HG03064 (cell line): ENCODE measurements around the gene PSMF1.

Source experiments
- ATAC-seq: cut with Tn5 transposase; IDR thresholded peaks from one replicate; pipeline ENCODE4 v1.9.1; 2021; ENCODE audit warnings: low read depth; ENCODE audit not compliant: unreplicated experiment

PSMF1 gene

DNA sequence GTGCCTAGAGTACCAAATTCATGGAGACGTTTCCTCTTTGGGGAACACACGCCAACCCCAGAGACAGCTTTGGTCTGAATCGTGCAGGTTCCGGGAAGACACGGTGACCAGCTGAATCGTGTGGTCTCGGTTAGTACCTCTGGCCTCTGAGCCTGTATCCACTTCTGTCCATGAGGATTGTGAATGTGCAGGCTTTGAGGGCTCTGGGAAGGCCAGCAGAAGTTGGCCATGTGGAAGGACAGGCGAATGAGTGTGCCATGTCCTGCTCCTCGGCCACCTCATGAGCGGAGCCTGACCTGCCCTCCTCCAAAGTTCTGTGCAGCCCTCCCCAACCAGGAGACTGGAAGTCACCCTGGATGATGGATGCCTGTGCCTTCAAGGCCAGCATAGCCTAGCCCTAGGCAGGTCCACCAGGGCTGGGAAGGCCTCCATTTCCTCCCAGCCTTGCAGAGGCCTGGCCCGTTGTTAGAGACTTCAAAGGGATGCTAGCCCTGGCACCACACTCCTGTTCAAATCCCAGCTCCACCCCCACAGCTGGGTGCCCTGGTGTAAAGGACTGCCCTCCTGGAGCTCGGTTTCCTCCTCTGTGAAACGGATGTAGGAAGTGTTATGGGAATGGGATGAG lies 68.1 kb downstream of the PSMF1 start:
- no peak for ATAC-seq

DNA sequence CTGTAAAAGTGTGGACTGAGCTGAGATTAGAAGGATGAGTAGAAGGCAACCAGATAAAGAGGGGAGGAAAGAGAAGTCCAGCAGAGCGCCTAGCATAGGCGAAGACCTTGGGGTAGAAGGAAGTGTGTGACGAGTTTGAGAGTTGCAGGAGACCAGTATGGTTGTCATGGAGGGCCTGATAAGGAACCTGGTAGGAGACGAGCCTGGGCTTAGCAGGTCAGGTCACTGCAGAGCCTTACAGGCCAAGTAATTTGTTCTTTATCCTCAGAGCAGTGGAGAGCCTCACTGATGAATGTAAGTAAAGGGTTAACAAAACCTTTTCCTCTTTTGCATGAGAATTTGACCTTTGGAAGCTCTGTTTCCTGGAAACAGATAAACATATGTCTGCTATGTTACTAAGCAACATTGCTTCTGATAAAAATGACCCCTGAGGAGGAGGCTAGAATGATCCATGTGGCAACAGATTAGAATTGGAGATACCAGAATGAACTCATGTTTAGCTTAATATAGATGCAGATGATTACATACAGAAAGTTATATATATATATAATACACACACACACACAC lies 69.3 kb downstream of the PSMF1 start:
- ATAC-seq, result no peak

DNA sequence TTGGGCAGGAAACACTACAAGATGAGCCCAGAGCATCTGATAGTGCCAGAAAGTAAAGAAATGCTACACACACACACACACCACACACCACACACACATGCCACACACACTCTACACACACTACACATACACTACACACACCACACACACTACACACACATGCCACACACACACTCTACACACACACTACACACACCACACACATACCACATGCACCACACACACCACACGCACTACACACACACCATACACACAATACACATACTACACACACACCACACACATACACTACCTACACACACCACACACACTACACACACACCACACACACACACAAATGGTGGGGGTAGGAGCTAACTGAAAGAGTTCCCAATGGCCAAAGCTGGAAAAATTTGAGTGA lies 69.9 kb downstream of the PSMF1 start:
- no peak for ATAC-seq

DNA sequence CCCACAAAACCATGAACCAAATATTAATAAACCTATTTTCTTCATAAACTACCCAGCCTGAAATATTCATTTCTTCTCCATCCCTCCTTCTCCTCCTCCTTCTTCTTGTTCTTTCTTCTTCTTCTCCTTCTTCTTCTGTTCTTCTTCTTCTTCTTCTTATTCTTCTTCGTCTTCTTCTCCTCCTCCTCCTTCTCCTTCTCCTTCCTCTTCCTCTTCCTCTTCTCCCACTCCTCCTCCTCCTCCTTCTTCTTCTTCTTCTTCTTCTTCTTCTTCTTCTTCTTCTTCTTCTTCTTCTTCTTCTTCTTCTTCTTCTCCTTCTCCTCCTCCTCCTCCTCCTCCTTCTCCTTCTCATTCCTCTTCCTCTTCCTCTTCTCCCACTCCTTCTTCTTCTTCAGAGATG lies 71.4 kb downstream of the PSMF1 start:
- no peak for ATAC-seq

DNA sequence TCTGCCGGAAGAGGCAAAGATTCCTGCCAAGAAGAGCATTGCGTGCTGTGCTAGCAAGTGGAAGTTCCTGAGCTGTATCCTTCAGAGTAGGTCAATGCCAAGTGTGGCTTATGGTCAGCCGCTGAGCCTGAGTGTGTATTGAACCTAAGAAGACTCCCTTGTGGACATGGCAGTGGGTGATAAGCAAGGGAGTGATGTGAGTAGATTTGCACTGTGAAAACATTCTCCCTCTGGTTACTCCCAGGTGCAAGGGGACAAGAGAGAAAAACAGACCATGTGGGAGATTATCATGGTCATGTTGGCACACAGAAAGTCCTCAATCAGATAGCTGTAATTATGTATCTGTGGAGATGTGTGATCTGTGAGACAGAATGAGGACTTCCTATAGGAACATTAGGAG lies 72.4 kb downstream of the PSMF1 start:
- ATAC-seq, result no peak

DNA sequence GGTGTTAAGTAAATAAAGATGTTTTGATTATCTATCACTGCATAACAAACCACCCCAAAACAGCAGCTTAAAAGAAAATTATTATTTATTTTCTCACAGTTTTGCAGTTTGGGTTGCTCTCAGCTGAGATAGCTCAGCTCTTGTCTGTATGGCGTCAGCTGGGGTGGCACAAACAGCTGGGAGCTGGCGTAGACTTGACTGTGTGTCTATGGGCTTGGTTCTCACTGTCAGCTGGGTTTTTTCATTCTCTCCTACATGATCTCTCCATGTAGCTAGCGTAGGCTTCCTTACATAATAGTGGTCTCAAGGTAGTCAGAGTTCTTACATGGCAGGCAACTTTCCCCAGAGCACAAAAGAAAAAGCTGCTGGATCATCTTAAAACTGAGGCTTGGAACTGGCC lies 72.9 kb downstream of the PSMF1 start:
- ATAC-seq, result no peak

DNA sequence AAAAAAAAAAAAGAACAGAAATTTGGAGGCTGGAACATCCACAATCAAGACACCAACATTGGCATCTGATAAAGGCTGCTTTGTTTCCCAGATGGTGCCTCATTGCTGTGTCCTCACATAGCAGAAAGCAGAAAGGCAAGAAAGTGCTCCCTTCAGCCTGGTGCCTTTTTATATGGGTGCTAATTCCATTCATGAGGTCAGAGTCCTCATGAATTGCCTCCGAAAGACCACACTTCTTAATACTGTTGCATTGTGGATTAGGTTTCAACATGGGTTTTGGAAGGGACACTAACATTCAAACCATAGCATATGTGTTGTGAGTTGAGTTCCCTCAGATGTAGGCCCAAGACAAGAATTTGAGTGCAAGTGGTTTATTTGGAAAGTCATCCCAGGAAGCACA lies 76.8 kb downstream of the PSMF1 start:
- no peak for ATAC-seq

DNA sequence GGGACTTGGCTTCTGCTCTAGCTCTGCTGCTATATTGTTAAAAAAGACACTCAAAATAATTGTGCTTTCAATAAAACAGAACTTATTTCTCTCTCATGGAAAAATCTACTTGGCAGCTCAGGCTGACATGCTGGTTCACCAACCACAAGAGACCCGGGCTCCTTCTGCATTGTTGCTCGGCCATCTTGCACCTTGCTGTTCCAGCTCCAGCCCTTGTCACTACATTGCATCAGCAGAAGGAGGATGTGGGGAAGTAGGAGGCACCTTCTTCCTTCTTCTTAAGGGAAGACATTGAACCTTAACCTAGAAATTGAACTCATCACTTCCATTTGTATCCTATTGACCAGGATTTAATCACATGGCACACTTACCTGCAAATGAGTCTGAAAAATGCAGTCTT lies 78.2 kb downstream of the PSMF1 start:
- no peak for ATAC-seq

DNA sequence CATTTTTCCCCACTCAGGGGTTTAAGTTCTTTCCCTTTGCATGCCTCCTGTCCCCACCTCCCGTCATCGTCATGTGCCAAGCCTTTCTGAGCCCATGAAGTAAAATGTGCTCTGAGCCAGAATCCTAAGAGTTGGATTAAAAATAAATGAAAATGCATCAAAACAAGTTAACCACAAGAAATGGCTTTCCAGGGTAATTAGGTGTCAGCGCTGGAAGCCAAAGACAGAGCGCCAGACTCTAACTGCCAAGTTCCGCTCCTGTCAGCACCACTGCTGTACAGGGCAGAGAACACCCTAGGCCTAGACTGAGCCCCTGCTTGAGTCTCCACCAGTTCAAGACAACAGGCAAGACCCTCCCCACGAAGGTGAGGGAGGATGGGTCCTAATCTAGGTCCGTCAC lies 79.4 kb downstream of the PSMF1 start:
- ATAC-seq, result no peak

DNA sequence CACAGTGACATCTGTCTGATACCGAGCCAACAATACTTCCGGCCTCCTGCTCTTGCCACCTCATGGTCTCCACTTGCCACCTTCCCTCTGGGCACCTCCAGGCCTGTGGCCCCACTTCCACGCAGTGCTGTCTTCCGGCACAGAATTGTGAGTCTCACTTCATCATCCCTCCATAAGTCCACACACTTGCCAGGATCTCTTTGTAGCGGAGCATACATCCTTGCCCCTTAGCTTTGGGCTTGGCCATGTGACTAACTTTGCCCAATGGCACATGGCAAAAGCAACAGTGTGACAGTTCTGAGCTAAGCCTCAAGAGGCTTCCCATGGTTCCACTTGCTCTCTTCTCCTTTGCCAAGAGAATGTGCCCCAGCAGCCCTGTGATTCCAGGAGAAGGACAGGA lies 80.3 kb downstream of the PSMF1 start:
- no peak for ATAC-seq

DNA sequence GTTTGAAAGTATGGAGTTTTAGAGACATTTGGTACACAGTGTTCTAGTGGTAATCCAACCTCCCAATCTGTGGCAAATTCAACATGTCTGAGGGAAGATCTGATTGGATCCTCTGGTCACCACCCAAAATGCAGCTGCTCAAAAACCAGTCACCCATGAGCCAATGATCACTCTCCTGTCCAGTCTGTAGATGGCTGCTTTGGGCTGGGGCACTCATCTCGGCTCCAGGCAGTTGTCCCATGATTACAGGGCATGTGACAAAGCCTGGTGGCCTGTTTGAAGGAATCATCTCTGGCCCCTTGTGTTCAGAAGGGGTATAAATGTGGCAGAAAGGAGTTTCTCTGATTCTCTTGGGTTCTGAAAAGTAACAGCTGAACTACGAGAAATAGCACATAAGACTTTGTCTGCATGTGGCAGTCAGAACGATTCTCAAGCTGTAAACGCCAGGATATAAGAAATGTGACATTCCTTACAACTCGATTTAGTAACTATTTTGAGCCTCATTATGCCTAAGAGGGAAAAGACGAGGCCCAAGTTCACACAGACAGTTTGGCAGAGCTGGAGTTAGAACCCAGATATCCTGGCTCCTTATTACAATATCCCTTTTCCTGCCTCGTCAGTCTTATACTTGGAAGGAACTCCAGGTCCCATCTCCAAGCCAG lies 80.9 kb downstream of the PSMF1 start:
- ATAC-seq, result no peak

DNA sequence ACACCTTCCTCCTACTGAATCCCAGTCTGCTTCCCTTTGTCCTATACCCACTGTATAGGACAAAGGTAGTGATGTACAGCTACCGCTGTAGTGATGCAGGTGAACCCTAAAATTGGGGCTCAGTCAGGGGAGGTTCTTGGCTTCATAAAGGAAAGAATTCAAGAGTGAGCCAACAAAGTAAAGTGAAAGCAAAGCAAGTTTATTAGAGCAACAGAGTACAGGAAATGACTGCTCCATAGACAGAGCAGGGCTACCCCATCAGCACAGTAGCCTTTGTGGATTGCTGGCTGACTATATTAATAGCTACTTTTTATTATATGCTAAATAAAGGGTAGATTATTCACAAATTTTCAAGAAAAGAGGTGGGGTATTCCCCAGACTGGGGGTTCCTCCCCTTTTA lies 81.6 kb downstream of the PSMF1 start:
- no peak for ATAC-seq

DNA sequence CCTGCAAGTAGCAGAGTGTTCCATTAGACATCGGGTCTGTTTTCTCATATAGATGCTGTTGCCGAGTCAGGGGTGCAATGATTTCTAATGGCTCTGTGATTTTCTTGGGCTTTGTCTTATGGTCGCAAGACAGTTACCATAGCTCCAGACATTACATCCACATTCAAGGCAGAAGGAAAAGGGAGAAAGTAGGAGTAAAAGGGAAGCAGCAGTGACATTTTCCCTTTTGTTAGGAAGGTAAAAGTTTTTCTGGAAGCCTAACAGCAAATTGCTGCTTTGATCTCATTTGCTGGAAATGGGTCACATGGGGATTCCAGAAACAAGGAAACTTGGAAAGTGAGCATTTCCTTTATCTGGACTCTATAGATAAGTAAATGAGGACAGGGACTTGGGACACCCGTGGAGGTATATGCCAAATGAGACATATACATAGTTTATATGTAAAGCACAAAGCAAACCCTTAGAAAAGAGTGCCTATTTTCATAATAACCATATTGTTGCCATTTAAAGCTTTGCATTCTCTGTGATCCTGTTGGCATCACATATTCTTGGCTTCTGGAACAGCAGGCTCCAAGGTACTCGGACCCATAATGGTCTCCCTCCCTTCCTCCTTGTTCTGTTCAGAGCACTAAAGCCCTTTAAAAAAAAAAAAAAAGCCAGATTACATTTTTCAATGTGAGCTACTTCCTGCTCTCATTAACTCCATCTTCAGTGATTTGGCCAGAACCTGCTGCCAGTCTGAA lies 84.5 kb downstream of the PSMF1 start, which contains the start of gene C20orf202:
Gene C20orf202, plus strand, starts transcription at position 693 of the 743 bp plus-strand sequence. CDS start 132 bp downstream, outside the sequence.
- no peak for ATAC-seq

DNA sequence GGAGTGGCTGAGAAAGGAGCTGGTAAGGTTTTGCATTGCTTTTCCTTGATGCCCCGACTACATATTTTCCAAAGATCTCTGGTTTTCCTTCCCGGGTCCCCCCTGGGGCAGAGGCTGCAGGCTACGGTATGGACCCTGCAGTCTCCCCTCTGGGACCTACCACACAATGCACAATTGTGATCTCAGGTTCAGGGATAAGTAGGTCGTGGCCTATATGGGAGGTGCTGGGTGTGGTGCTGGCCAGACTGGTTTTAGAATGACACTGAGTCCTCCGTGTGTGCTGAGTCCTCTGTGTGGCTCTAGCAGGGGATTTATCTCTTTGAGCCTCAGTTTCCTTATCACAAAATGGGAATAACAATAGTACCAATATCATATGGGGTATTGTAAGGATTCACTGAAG lies 85.2 kb downstream of the PSMF1 start:
- ATAC-seq, result no peak

DNA sequence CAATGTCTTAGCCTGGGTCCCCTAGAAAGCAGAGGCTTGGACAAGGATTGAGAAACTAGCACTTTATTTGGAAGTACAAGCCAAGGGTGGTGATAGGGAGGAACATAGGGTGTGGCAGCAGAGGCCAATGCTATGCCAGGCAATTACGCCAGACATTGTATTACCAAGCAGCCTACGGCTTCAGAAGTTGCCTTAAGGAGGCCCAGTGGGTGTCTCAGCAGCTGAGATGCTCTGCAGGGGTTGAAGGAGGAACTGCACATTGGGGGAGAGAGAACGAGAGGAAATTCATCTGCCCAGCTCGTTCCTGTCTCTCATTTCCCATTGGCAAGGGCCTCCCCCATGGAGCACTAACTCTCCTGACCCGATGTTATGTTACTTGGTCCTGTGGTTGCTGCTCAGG lies 85.7 kb downstream of the PSMF1 start:
- no peak for ATAC-seq

DNA sequence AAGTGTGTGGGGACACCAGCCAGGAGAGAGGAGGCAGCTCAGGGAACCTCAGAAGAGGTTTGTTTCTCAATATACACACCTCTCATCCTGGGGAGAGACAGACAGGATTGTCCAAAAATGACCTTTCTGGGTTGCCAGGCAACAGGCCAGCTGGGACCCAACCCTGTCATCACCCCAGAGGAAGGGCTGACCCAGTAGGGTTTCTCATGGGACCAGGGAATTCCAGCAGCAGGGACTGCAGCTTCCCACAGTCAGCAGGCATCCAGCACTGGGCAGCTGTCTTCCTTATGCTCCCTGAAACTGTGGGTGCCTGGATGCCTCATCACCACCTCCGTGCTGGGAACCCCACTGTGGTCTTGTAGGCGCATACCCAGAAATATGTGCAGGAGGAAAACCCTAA lies 86.2 kb downstream of the PSMF1 start:
- no peak for ATAC-seq

DNA sequence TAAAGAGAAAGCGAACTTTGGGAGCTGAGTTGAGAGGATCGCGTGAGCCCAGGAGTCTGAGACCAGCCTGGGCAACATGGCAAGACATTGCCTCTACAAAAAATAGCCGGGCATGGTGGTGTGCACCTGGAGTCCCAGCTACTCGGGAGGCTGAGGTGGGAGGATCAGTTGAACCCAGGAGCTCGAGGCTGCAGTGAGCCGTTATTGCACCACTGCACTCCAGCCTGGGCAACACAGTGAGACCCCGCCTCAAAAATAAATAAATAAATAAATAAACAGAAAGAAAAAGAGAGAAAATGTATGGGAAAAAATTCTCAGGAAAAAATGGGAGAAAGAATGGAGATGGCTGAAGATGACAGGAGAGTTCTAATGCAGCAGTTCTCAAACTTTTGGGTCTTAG lies 87.4 kb downstream of the PSMF1 start:
- ATAC-seq, result no peak

DNA sequence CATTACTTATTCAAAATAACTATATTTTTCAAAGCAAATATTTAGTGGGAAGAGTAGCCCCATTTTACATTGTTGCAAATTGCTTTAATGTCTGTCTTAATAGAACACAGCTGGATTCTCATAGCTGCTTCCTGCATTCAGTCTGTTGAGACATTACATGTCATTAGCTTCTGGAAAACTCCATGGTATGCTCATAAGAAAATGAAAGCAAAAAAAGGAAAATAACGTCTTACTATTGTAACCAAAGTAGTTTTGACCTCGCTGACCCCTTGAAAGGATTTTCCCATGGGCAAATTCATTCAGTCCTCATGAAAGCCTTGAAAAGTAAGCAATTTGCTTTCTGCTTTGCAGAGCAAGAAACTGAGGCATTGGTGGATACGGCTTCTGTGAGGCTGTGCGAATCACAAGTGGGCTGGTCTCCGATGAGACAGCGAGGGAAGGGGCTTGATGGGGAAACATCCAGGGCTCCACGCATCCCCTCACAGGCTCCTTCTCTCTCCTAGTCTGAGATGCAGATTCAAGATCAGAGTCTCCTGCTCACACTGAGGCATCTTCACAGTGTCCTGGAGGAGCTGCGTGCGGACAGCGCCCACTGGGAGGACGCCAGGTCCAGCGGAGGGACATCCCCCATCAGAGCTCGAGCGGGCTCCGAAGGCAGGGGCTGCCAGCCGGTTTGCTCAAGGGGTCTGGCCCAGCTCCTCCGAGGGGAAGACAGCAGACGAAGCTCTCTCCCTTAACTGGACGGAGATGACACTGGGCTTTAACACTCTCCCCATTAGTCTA lies 88.2 kb downstream of the PSMF1 start:
- ATAC-seq, result no peak

DNA sequence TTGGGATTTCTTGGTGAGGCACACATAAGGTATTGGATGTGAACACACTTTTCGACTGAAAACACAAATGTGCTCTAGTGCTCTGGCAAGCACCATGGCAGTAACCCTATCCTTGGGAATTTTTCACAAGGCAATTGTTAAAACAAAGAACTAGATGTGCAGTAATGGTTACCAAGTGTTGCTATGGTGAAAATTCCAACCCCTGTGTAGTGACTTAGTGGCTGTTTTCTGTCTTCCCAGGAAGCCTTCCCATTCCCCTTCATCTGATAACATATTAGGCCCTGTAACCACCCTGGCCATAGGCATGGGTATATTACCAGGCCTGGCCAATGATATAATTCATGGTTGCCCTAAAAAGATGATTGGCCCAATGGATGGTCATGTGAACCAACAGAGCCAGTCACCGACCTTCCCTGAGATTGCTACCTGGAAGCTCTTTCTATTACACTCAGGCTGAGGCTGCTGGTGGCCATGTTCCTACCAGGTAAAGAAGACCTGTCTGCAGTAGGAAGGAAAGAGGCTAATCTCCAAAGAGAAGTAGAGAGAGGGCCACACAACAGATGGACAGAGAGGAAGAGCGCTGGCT lies 89.0 kb downstream of the PSMF1 start:
- no peak for ATAC-seq
